Testis (tissue), 3 donors: ENCODE measurements around the gene DTX3L. TPM values are rescaled to one million over a fixed set of nuclear protein-coding genes. Genes with fewer than 3 reads are reported as not detected.

Experiments
- DNase-seq: peaks from one replicate; pipeline ENCODE4 v3.0.0-alpha.2; 2019
- H3K27ac ChIP-seq, 2 donors: fragments of 200-600 bp; sonication (generic); one replicate each; pipeline ENCODE4 v1.5.1; 2019
- H3K27me3 ChIP-seq: fragments of 200-600 bp; sonication (generic); one replicate; pipeline ENCODE4 v1.5.1; 2019
- H3K36me3 ChIP-seq: fragments of 200-600 bp; sonication (generic); one replicate; pipeline ENCODE4 v1.5.1; 2017; ENCODE audit warnings: low read depth; ENCODE audit errors: missing control alignments
- H3K4me1 ChIP-seq: fragments of 200-600 bp; sonication (generic); one replicate; pipeline ENCODE4 v1.5.1; 2019
- H3K4me3 ChIP-seq, 2 donors: fragments of 200-600 bp; sonication (generic); one replicate each; pipeline ENCODE4 v1.5.1; 2017 to 2019
- H3K9me3 ChIP-seq: fragments of 200-600 bp; sonication (generic); one replicate; pipeline ENCODE4 v1.5.1; 2017
- CTCF ChIP-seq, 3 experiments: fragments of 450-650 bp in 2 of 3; fragments of 200-600 bp in 1 of 3; sonication (generic) in 1 of 3; IDR thresholded peaks; one replicate each; pipeline ENCODE4 v1.5.1; 2016 to 2019; ENCODE audit warnings: antibody characterized with exemption in 3 of 3, mild to moderate bottlenecking in 2 of 3, moderate library complexity in 1 of 3
- POLR2A ChIP-seq: fragments of 450-650 bp; IDR thresholded peaks from one replicate; pipeline ENCODE4 v1.6.1; 2017; ENCODE audit warnings: antibody characterized with exemption, mild to moderate bottlenecking, moderate library complexity
- WGBS, 2 donors: methylation state at CpG; one replicate each; pipeline ENCODE4 v1.1.5; 2018; 5-methylcytosine and 5-hydroxymethylcytosine counted together
- intact Hi-C: fragments of 100-400 bp; cut with DNase I; formaldehyde crosslinking; loops from one replicate; pipeline ENCODE4 v1.15.1; 2023; ENCODE audit warnings: low total_unique reads
- polyA plus RNA-seq: library from polyadenylated mRNA; stranded (reverse); fragments of 350-450 nt; fragmentation: Illumina TruSeq; extraction: RNeasy Lipid Tissue Mini Kit (QIAGEN cat#74804); gene quantifications from one replicate; pipeline ENCODE4 v1.2.3, GENCODE V29; 2014; ENCODE audit warnings: low read depth, low replicate concordance; ENCODE audit not compliant: insufficient read depth
- total RNA-seq, 2 donors: library from RNA; depleted of rRNA; stranded (reverse); fragments of >200 nt; gene quantifications; one replicate each; pipeline ENCODE4 v1.2.3, GENCODE V29; 2016

The DTX3L gene
- total and polyA plus RNA-seq, 3 donors from 2014 or later: 8.3 to 8.7 (median 8.5) TPM

GRCh38 chr3:122548076-122548475 lies 16.1 kb upstream of the DTX3L start:
- intact Hi-C loops: no loop called here
- TF ChIP-seq CTCF (IDR thresholded peaks at IDR 0.05): no peak
- TF ChIP-seq POLR2A: no peak
- Histone ChIP-seq H3K27ac (no peak overlapping the region), H3K36me3 (no peaks in the 10 kb centered on the region), H3K27me3 (no peaks in the 10 kb centered on the region), H3K4me3 (no peak overlapping the region), H3K4me1 (no peaks in the 10 kb centered on the region), H3K9me3 (no peaks in the 10 kb centered on the region)
- no peak for DNase-seq
- 84 to 89% methylated on average over 3 of the region's 3 CpGs for WGBS, 2 donors

GRCh38 chr3:122548619-122549018 lies 15.5 kb upstream of the DTX3L start:
- DNase-seq: no peak
- intact Hi-C loops: no loop called here
- 88 to 100% methylated on average over 1 of the region's 1 CpG for WGBS, 2 donors
- no peaks in the 10 kb centered on the region for H3K9me3 ChIP-seq
- H3K36me3 ChIP-seq: no peaks in the 10 kb centered on the region
- no peak overlapping the region for H3K27ac ChIP-seq
- no peaks in the 10 kb centered on the region for H3K27me3 ChIP-seq
- no peak overlapping the region for H3K4me3 ChIP-seq
- no peaks in the 10 kb centered on the region for H3K4me1 ChIP-seq
- no peak for TF ChIP-seq CTCF (IDR thresholded peaks at IDR 0.05)
- no peak for TF ChIP-seq POLR2A

- Histone ChIP-seq H3K9me3 (no peaks in the 10 kb centered on the region), H3K27ac (no peak overlapping the region), H3K27me3 (no peaks in the 10 kb centered on the region), H3K4me3 (no peak overlapping the region), H3K36me3 (no peaks in the 10 kb centered on the region), H3K4me1 (no peaks in the 10 kb centered on the region)
- DNase-seq: no peak
- 59 to 60% methylated on average over 3 of the region's 3 CpGs for WGBS, 2 donors
- intact Hi-C loops: no loop called here
- TF ChIP-seq CTCF (IDR thresholded peaks at IDR 0.05) (no peak), POLR2A (no peak)
These were observed 11.0 kb upstream of the DTX3L start for GRCh38 chr3:122553171-122553570.

- no peaks in the 10 kb centered on the region for H3K9me3 ChIP-seq
- intact Hi-C loops: no loop called here
- no peak overlapping the region for H3K4me3 ChIP-seq
- H3K27me3 ChIP-seq: no peaks in the 10 kb centered on the region
- TF ChIP-seq POLR2A (no peak), CTCF (IDR thresholded peaks at IDR 0.05) (no peak)
- no peaks in the 10 kb centered on the region for H3K36me3 ChIP-seq
- H3K27ac ChIP-seq: no peak overlapping the region
- DNase-seq: no peak
- no peaks in the 10 kb centered on the region for H3K4me1 ChIP-seq
- WGBS, 2 donors: 83 to 87% methylated on average over 6 of the region's 6 CpGs
These were observed 8.7 kb upstream of the DTX3L start for GRCh38 chr3:122555275-122556071.

GRCh38 chr3:122557356-122557755 lies 6.8 kb upstream of the DTX3L start:
- no peak for DNase-seq
- Histone ChIP-seq H3K4me3 (no peak overlapping the region), H3K27me3 (no peaks in the 10 kb centered on the region), H3K4me1 (no peaks in the 10 kb centered on the region), H3K36me3 (no peaks in the 10 kb centered on the region), H3K9me3 (no peaks in the 10 kb centered on the region), H3K27ac (no peak overlapping the region)
- TF ChIP-seq CTCF (IDR thresholded peaks at IDR 0.05) (no peak), POLR2A (no peak)
- intact Hi-C loops: no loop called here
- 80% methylated on average over 5 of the region's 5 CpGs for WGBS, 2 donors
